Kidney tubule cell (primary cell): ENCODE data around the gene KIAA1217.

Experiments
- DNase-seq: peaks from one replicate; pipeline ENCODE4 v3.0.0-alpha.2; 2018; ENCODE audit warnings: low spot score

Gene KIAA1217

GRCh38 chr10:24596217-24596930 is 387.4 kb downstream of the KIAA1217 start:
- DNase-seq: no peak

GRCh38 chr10:24597426-24597825 is 388.5 kb downstream of the KIAA1217 start:
- DNase-seq: no peak
